Cardiac septum (tissue), 1 donor: ENCODE results near the gene MMP7. TPM values are rescaled to one million over a fixed set of nuclear protein-coding genes. Genes with fewer than 3 reads are reported as not detected.

Experiments used
- DNase-seq: peaks from one replicate; pipeline ENCODE4 v3.0.0-alpha.2; 2020; ENCODE audit warnings: low spot score
- intact Hi-C: fragments of 100-400 bp; cut with DNase I; formaldehyde crosslinking; loops from one replicate; pipeline ENCODE4 v1.14.0; 2022
- long read RNA-seq: library from polyadenylated mRNA; unstranded; transcript quantifications from one replicate; pipeline ENCODE4 v2.0.0, GENCODE V29; 2021
- total RNA-seq: library from RNA; stranded (reverse); fragmentation: NEBNext Ultra II Directional; extraction: Animal tissue kit (Norgen Biotek cat#: 25700); gene quantifications from one replicate; pipeline ENCODE4 v1.2.1, GENCODE V29; 2021
- donor health status: DM: no; HTN: no; CAD: no.

MMP7 gene, protein sequence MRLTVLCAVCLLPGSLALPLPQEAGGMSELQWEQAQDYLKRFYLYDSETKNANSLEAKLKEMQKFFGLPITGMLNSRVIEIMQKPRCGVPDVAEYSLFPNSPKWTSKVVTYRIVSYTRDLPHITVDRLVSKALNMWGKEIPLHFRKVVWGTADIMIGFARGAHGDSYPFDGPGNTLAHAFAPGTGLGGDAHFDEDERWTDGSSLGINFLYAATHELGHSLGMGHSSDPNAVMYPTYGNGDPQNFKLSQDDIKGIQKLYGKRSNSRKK
- total RNA-seq = not detected
- long read RNA-seq = 0 reads

DNA sequence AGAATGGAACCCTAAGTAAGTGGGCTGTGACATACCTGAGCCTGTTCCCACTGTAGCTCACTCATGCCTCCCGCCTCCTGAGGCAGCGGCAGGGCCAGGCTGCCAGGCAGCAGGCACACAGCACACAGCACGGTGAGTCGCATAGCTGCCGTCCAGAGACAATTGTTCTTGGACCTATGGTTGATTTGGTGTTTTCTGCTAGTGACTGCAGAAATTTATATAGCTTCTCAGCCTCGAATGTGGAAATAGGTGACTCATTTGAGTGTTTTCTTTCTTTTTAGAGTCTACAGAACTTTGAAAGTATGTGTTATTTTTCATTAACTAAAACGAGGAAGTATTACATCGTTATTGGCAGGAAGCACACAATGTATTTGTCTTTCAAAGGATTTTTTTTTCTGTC, at the start of gene MMP7:
MMP7 (minus strand) TSS at position 190 of the 400 bp plus-strand sequence; CDS start at position 143, 47 bp downstream.
- intact Hi-C loops = no loop called here
- DNase-seq = no peak

DNA sequence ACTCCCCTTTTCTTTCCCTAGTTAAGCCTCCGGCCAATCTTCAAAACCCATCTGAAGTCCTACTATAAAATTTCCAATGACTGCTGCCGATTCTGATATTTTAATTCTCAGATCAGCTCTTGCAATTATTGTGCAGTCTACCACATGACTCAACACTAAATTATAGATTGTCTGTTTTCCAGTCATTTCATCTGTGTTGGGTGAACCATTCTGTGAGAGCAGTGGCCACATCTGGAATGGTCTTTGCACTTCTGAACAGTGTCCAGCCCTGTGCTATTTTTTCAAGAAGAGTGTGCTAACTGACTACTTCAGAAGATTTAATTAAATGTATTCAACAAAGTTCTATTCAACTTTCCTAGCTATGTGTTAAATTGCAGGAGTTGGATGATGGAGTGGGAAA, 47.2 kb upstream of the MMP7 start:
- DNase-seq = no peak
- intact Hi-C loops = no loop called here

DNA sequence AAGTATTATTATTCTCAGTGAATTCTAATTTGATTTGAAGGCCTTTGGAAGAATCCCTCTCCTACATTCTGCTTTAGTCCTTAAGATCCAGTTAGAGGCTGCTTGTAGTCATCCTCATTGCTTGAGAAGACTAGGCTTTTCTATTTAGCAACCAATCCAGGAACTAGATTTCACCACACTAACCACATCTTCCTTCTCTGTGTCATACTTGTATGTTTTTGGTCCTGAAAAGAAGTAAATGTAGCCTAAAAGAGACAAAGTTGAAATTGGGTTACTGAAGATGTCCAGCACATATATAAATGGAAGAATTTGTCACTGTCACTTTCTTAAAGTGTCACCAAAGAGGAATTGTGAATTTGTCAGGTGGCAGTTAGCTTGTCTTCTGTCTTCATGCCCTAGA, 46.6 kb upstream of the MMP7 start:
- intact Hi-C loops = no loop called here
- no peak for DNase-seq

DNA sequence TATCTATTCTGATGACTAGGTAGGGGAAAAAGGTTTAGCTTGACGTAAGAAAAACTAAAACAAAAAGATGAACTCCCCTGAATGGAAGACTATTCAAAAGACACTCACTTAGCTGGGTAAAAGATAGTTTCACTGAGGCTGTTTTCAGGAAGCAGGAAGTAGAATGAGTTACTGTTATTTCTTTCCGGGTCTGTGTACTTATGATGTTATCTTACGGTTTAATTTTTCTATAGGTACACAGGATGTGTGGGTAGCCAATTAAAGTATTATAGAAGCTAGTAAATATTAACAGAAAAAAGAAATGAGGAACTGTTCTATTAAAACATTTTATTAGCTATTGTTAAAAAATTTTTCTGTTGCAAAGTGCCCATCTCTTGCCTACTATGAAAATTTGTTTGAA, 45.8 kb upstream of the MMP7 start:
- DNase-seq = no peak
- intact Hi-C loops = no loop called here

DNA sequence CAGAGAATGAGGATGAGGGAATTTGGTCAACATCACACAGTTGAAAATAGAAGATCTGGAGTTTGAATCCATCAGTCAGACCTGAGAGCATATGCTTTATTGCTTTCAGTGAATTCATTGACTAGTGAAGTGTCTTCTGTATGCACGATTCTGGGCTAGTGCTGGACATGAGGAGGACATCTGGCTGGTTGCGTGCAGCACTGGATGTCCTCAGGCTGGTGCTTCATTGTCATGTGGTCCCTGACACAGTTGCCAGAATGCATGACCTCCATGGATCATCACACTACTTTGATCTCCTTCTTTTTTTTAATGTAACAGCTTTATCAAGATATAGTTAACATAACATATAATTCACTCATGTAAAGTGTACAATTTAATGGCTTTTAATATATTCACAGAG, 44.5 kb upstream of the MMP7 start:
- no peak for DNase-seq
- intact Hi-C loops = no loop called here

DNA sequence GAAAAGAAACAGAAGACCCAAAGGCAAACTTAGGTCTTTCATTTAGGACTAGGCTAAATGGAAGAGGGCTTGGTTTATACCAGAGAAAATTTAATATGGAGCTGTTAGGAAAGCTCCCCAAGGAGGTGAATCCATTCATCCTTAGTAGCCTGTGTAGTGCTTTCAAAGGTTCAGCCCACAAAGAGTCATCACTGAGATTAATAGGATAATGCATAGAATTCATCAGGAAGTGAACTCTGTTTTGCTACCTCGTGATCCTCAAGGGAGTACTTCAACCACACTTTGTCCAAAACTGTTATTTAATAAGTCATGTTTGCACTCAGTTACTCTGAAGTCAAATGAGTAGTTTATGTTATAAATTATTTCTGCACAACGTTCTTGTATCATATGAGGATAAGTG, 43.3 kb upstream of the MMP7 start:
- intact Hi-C loops = no loop called here
- DNase-seq = no peak

DNA sequence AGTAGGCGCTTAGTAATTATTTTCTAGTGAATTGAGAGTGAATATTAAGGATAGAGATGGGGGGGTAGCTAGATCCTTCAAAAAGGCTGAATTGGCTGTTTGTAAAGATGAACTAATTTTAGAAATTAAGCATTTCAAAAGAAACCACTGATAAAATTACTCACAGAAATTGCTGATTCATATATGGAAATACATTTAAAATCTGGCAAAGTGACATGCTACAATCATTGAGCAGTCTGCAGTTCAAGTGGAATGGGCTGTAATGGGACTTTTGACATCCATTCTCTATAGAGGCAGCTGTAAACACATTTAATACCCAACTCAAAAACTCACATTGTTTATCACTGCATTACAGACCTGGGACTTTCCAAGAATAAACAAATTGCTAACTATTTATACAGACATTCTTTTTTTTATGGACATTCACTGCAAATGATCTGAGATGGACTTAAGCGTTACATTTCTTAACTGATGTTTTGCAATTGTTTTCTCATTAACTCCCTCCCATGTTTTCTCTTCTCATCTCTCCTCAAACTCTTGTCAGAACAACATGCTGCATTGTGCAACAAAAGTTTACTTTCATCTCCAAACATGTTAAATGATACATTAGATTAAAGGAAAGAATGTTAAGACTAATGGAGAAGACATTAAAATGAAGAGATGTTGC, 42.1 kb upstream of the MMP7 start:
- intact Hi-C loops = no loop called here
- no peak for DNase-seq

DNA sequence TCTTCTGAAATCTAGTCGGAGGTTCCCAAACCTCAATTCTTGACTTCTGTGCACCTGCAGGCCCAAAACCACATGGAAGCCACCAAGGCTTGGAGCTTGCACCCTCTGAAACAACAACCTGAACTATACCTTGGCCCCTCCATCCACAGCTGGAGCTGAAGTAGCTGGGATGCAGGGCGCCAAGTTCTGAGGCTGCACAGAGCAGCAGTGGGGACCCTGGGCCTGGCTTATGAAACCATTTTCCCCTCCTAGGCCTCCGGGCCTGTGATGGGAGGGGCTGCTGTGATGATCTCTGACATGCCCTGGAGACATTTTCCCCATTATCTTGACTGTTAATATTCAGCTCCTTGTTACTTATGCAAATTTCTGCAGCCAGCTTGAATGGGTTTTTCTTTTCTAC, 38.3 kb upstream of the MMP7 start:
- no peak for DNase-seq
- intact Hi-C loops = no loop called here

DNA sequence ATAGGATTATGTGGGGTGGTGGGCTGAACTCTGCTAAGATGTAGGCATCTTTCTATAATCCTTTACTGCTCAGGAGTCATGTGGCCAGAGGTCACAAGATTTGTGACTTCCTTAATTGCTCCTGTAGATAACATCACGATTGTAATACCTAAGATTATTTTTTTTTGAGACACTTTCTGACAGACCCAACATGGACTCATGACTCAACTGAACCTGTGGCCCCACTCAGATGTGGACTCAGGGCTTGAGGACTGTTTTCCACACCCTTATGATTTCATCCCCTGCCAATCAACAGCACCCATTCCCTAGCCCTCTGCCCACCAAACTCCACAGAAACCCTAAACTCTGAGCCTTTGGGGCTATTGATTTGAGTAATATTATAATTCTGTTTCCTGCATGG, 35.6 kb upstream of the MMP7 start:
- no peak for DNase-seq
- intact Hi-C loops = no loop called here

DNA sequence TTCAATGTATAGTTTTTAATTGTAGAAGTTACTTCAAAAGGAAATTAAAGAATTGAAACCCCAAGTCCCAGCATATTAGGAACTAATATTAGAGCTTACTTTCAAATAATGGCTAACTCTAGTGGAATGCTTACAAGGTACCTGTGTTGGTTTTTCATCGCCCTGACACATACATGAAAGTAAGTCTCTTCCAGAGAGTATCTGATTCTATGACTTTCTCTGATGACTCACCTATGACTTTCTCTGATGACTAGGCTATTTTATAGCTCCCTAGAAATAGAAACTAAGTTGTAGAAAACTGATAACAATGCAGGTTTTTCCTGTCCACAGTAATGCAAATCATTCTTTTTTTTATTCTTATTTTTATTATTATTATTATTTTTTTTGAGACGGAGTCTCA, 33.6 kb upstream of the MMP7 start:
- DNase-seq = no peak
- intact Hi-C loops = no loop called here

DNA sequence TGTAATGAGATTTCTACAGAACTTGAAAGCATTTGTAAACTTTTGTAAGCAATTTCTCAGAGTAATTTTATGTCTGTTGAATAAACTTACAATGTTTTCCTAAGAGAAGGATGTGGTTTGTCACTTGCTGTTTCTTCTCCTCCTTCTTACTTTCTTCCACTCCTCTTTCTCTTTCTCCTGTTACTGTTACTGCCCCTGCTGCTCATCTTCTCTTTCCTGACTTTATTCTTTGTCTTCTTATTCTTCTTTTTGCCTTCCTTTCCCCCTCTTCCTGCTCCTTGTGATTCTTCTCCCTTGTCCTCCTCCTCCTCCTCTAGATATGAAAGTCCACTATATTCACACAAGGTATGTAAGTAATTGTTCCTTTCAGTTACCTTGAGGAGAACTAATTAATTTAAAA, 31.1 kb upstream of the MMP7 start:
- no peak for DNase-seq
- intact Hi-C loops = no loop called here

DNA sequence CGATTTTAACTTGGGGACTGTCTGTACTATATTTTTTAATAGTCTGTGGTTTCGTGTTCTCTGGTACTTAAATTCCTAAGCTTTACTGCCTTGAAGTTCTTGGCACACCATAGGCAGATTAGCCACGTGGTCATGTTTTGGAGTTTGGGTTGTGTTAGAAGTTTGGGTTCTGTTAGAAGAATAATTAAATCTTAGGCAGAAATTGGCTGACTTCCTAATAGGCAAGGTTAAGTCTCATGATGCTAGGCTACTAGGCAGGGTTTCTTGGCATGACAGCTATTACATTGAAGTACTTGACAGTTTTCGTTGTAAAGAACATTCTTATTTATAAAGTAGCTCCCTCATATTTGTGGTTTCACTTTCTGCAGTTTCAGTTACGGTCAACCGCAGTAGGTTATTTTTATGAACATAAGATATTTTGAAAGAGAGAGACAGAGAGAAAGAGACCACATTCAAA, 30.0 kb upstream of the MMP7 start:
- intact Hi-C loops = no loop called here
- no peak for DNase-seq

DNA sequence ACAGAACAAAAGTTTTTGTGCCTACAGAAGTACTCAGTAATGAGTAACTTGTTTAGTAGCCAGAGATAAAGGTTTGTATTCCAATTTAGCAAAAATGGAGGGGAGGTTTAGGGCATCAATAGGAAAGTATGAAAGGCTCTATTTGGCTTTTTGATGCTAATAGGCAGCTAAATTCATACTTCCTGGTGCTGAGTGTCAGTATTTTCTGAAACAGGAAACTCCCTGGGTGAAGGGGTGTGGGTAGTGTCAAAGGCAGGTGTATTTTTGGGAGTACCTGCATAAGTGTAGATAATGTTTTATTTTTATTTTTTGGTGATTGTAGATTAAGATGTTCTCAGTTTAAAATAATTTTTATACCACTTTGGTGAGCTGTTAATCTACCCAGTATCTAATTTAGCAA, 29.3 kb upstream of the MMP7 start:
- intact Hi-C loops = no loop called here
- no peak for DNase-seq

DNA sequence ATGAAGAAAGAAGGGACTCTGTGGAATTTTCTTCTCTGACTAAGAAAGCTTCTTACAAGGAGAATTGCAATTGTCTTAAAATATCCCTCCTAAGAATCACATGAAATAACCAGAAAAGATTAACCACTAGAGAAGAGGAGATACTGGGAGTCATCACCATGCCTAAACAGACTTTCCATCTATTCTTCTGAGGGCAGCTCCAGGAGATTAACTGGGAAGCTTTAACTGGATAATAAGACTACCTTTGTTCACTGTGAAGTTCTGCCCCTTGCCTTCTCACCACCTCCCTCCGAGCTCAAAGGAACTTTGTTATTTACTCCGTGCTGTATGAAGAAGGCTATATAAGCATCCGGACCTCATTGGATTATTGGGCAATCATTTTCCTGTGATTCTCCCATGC, 24.5 kb upstream of the MMP7 start:
- no peak for DNase-seq
- intact Hi-C loops = no loop called here

DNA sequence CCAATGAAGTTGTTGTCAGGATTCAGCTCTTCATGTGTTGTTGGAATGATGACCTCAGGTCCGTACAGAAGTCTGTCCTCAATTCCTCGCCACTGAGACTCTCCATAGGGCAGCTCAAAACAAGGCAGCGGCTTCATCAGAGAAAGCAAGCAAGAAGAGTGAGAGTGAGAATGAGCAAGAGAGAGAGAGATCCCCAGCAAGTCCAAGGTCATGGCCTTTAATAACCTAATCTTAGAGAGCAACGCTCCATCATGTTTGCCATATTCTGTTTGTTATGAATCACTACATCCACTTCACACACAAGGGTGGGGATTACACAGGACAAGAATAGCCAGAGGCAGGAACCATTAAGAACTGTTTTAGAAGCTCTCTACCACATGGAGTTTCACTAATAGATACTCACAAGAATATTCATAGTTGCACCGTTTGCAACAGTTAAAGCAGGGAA, 23.3 kb upstream of the MMP7 start:
- intact Hi-C loops = no loop called here
- DNase-seq = no peak

DNA sequence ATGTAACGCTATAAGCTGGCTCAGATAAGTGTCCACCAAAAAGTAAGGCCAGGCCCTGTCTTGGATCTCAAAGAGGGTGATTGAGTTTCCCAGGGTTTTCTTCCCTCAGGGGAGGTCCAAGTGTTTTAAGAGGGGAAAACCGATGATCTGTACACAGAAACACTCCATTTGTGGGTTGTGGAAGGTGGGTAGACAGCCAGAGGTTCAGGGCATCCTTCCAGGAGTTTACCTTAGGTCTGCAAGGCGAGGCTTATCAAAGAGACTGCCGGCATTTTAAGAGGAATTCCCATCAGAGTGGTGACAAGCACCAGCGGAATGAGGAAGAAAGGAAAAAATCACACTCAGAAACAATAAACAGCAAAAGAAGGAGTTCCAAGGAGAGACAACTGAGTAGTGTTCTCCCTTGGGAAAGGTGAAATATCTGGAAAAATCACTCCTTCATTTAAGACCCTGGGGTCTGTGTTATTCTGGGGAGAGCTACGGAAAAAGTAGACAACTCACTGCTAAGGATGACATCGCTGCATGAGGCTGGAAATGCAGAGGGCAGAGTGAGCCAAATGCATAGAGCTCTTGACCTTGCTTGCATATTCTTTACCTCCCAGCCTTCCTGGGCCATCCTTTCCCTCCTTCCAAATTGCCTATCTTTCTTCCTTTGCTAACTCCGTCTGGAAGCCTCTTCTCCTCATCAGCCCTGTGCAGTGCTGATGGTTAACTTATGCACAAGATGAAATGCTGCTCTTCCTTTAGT, 22.1 kb upstream of the MMP7 start:
- intact Hi-C loops = no loop called here
- no peak for DNase-seq

DNA sequence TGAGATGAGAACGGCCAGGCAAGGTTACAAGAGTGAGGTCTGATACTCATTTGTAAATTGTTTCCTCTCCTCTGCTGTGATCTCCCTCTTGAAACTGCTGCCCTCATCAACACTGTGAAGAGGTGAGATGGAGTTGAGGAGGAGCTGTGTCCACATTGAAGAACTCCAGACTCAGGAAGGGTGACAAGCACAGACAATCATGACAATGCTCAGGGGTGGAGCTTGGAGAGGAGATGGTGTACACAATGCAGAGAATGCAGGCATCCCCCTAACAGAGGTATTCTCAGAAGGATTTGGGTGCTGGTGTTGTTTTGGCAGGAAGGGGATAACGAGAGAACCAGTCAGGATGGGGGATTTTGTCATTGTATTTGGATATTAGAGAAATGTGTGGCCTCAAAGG, 21.5 kb upstream of the MMP7 start:
- no peak for DNase-seq
- intact Hi-C loops = no loop called here

DNA sequence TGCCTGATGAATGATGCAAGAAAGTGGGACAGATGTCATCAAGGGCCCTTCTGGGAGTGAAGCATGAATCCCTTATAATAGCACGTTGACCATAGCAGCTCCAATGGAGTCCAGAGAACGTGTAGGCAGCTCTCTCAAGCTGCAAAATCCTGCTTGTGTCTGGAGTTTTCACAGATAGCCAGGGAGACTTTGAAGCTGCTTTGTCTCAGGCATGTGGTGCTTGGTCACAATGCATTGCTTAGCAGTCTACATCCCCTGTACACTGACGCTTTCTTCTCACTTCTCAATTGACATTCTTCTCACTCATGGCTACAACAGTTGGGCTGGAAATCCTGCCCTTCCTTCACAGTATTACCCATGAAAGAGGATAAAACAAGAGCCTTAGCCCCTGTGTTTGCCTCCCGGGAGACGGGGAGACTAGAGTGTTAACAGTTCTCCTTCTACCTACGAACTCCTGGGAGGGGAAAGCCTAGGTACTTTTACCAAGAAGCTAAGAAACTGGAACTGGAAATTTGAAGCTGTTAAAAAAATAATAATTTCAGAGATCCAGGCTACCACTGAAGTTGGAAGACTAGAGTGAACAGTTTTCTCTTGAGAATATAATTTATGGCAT, 20.7 kb upstream of the MMP7 start:
- intact Hi-C loops = no loop called here
- no peak for DNase-seq

DNA sequence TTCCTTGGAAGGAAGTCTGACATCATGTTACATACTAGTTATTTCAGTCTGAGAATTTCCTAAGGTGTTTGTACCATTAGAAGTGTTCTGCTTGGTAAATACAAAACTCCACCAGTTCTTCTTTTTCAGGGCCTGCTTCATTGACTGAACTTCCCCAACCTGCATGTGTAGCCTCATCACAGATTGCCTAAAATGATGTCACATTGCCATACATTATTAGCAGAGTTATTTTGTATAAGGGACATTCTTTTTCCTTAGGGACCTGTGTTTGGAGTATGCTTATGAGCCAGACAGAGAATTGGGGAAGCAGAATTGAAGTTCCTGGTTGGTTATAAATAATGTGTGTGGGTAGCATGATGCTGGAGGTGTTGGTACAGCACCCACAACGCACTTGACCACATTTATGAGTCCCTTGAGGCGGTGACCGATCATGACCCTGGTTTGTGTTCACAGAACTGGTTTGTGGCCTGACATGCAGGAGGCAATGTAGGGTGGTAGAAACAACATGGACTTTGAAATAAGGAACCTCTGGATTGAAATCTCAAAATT, 16.4 kb upstream of the MMP7 start:
- intact Hi-C loops = no loop called here
- DNase-seq = no peak

DNA sequence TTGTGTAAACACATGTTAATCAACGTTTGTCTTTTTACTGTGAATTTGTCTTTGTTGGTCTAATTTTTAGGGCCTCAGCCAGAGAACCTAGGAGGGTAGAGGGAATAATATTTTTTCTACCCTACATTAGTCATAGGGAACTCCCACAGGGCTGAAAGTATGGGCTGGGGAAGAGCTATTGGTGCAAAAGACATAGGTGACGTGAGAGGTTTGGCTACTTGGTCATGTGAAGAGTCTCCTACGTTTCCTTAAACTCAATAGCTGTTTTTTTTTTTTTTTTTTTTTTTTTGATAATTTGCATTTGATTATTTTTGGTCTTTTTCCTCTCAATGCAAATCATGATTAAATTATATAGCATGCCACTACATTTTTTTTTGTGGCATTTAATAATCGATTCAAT, 15.9 kb upstream of the MMP7 start:
- no peak for DNase-seq

More for the DNA sequence above, 15.9 kb upstream of the MMP7 start:
- intact Hi-C loops = no loop called here
